NCI-H128 (cell line): ENCODE results near the gene TNF.
"Not testable (repeated sequence)": the region's sequence is repeated elsewhere in the genome, so short reads cannot be mapped to it uniquely, and the experiment has no call there.

Experiments used
- DNase-seq: peaks from one replicate; lab custom pipeline; 2025; ENCODE audit not compliant: unreplicated experiment; lab: John Stamatoyannopoulos, UW

TNF gene

GRCh38 chr6:31587791-31588777 is 12.7 kb downstream of the TNF start:
- DNase-seq = no peak

GRCh38 chr6:31588871-31589650 is 13.7 kb downstream of the TNF start:
- DNase-seq = no peak

GRCh38 chr6:31590691-31591090 is 15.3 kb downstream of the TNF start:
- DNase-seq = not testable (repeated sequence)

- no peak for DNase-seq
Measured at GRCh38 chr6:31592396-31592771, 17.0 kb downstream of the TNF start.

- no peak for DNase-seq
Measured at GRCh38 chr6:31597006-31597405, 21.6 kb downstream of the TNF start.

- DNase-seq = no peak
Measured at GRCh38 chr6:31607317-31607716, 32.0 kb downstream of the TNF start.

GRCh38 chr6:31609519-31610406 is 34.4 kb downstream of the TNF start:
- DNase-seq = no peak

GRCh38 chr6:31610968-31611367 is 35.6 kb downstream of the TNF start:
- DNase-seq = no peak

GRCh38 chr6:31614075-31614619 is 38.8 kb downstream of the TNF start:
- no peak for DNase-seq

GRCh38 chr6:31614684-31615578 is 39.6 kb downstream of the TNF start, which contains the start of gene AIF1:
Gene AIF1, plus strand, starts transcription at chr6:31615234. Its CDS starts 96 bp downstream, at chr6:31615330.
- DNase-seq = no peak

GRCh38 chr6:31615748-31616147 is 40.4 kb downstream of the TNF start:
- DNase-seq = no peak

- DNase-seq = no peak
Measured at GRCh38 chr6:31617010-31617409, 41.6 kb downstream of the TNF start.

- peak; percentile 100 for DNase-seq
Measured at GRCh38 chr6:31619805-31620585, 44.6 kb downstream of the TNF start.

GRCh38 chr6:31620586-31621319 is 45.4 kb downstream of the TNF start, which contains the start of gene PRRC2A:
Gene PRRC2A, plus strand, starts transcription at chr6:31620715. Its CDS starts 2,075 bp downstream, at chr6:31622790.
- DNase-seq = peak; percentile 66

- no peak for DNase-seq
Measured at GRCh38 chr6:31621320-31621939, 46.1 kb downstream of the TNF start.

GRCh38 chr6:31621991-31622390 is 46.6 kb downstream of the TNF start:
- no peak for DNase-seq

GRCh38 chr6:31622684-31623091 is 47.3 kb downstream of the TNF start:
- no peak for DNase-seq

- DNase-seq = no peak
Measured at GRCh38 chr6:31624070-31624469, 48.7 kb downstream of the TNF start.
